Mesendoderm (in vitro differentiated cells): Measurements from ENCODE around the gene HDAC5.

Source experiments
- DNase-seq: peaks from one replicate; pipeline ENCODE4 v3.0.0; 2013
- H2AK5ac ChIP-seq: 2 replicates; pipeline ENCODE4 v1.6.1; 2013; ENCODE audit warnings: low read length, inconsistent platforms
- H2BK120ac ChIP-seq: 2 replicates; pipeline ENCODE4 v1.6.1; 2013; ENCODE audit warnings: low read depth, mild to moderate bottlenecking, low read length, moderate library complexity, mixed read lengths
- H2BK15ac ChIP-seq: replicated peaks from 2 replicates; pipeline ENCODE4 v1.6.1; 2013; ENCODE audit warnings: low read depth, mild to moderate bottlenecking, moderate library complexity
- H2BK5ac ChIP-seq: 2 replicates; pipeline ENCODE4 v1.6.1; 2013; ENCODE audit warnings: low read length, inconsistent platforms
- H3K18ac ChIP-seq: 2 replicates; pipeline ENCODE4 v1.6.1; 2013; ENCODE audit warnings: mild to moderate bottlenecking, low read length, mixed read lengths
- H3K23ac ChIP-seq: one replicate; pipeline ENCODE4 v1.6.1; 2013; ENCODE audit warnings: low read length
- H3K27ac ChIP-seq: 2 replicates; pipeline ENCODE4 v1.5.1; 2013; ENCODE audit warnings: low read depth, mild to moderate bottlenecking, inconsistent platforms, low read length, moderate library complexity
- H3K27me3 ChIP-seq: 2 replicates; pipeline ENCODE4 v1.6.1; 2013; ENCODE audit warnings: low read length, control low read depth, mild to moderate bottlenecking, inconsistent platforms; ENCODE audit not compliant: insufficient read depth, poor library complexity
- H3K36me3 ChIP-seq: 2 replicates; pipeline ENCODE4 v1.6.1; 2013; ENCODE audit warnings: low read length, inconsistent platforms; ENCODE audit not compliant: control insufficient read depth, insufficient read depth
- H3K4ac ChIP-seq: one replicate; pipeline ENCODE4 v1.6.1; 2013; ENCODE audit warnings: low read depth, mild to moderate bottlenecking, low read length, moderate library complexity
- H3K4me1 ChIP-seq: 2 replicates; pipeline ENCODE4 v1.6.1; 2013; ENCODE audit warnings: low read depth, low read length, inconsistent platforms; ENCODE audit not compliant: control insufficient read depth
- H3K4me2 ChIP-seq: 2 replicates; pipeline ENCODE4 v1.6.1; 2013; ENCODE audit warnings: low read length
- H3K4me3 ChIP-seq: 2 replicates; pipeline ENCODE4 v1.5.1; 2013; ENCODE audit warnings: mild to moderate bottlenecking, low read length
- H3K56ac ChIP-seq: one replicate; pipeline ENCODE4 v1.6.1; 2013; ENCODE audit warnings: low read length
- H3K79me1 ChIP-seq: 2 replicates; pipeline ENCODE4 v1.6.1; 2013; ENCODE audit warnings: low read length, inconsistent platforms
- H3K79me2 ChIP-seq: 2 replicates; pipeline ENCODE4 v1.6.1; 2013; ENCODE audit warnings: mild to moderate bottlenecking, low read length; ENCODE audit not compliant: control insufficient read depth, insufficient read depth
- H3K9ac ChIP-seq: 2 replicates; pipeline ENCODE4 v1.6.1; 2013; ENCODE audit warnings: low read length, inconsistent platforms
- H4K5ac ChIP-seq: one replicate; pipeline ENCODE4 v1.6.1; 2013; ENCODE audit warnings: low read length
- H4K8ac ChIP-seq: one replicate; pipeline ENCODE4 v1.6.1; 2013; ENCODE audit warnings: low read depth, mild to moderate bottlenecking, control low read depth, low read length, moderate library complexity
- WGBS: extraction: QIAGEN DNeasy Blood & Tissue Kit; methylation state at CpG from one replicate; pipeline ENCODE4 v1.1.7; 2013; ENCODE audit warnings: low lambda C conversion rate, missing lambda C conversion rate; ENCODE audit not compliant: insufficient coverage; ENCODE audit errors: extremely low coverage; 5-methylcytosine and 5-hydroxymethylcytosine counted together

Gene HDAC5

GRCh38 chr17:44074911-44075285 is 48.5 kb downstream of the HDAC5 start:
- H2BK5ac ChIP-seq, result no peak overlapping the region
- H3K79me1 ChIP-seq, result peaks cover 2% of the 10 kb centered on the region
- peaks cover 8% of the 10 kb centered on the region for H3K79me2 ChIP-seq
- H2AK5ac ChIP-seq, result no peak overlapping the region
- H3K56ac ChIP-seq, result no peak overlapping the region
- no peak overlapping the region for H3K27ac ChIP-seq
- H2BK15ac ChIP-seq, result no peak overlapping the region
- no peak overlapping the region for H3K4me2 ChIP-seq
- H3K9ac ChIP-seq, result no peak overlapping the region
- H3K4ac ChIP-seq, result no peak overlapping the region
- H3K4me3 ChIP-seq, result no peak overlapping the region
- H3K18ac ChIP-seq, result no peak overlapping the region
- DNase-seq, result no peak
- H4K5ac ChIP-seq, result no peak overlapping the region
- peaks cover 5% of the 10 kb centered on the region for H3K36me3 ChIP-seq
- peaks cover 2% of the 10 kb centered on the region for H3K4me1 ChIP-seq
- H3K23ac ChIP-seq, result no peak overlapping the region
- H4K8ac ChIP-seq, result no peak overlapping the region
- no peaks in the 10 kb centered on the region for H3K27me3 ChIP-seq
- no CpG with 5 or more reads among the region's 9 CpGs for WGBS
- no peak overlapping the region for H2BK120ac ChIP-seq

- H2BK120ac ChIP-seq, result no peak overlapping the region
- H4K5ac ChIP-seq, result no peak overlapping the region
- no peaks in the 10 kb centered on the region for H3K27me3 ChIP-seq
- no peak overlapping the region for H3K4me3 ChIP-seq
- no peak overlapping the region for H2AK5ac ChIP-seq
- no CpG with 5 or more reads among the region's 9 CpGs for WGBS
- no peak overlapping the region for H2BK5ac ChIP-seq
- H3K18ac ChIP-seq, result no peak overlapping the region
- no peak overlapping the region for H4K8ac ChIP-seq
- H3K27ac ChIP-seq, result no peak overlapping the region
- no peak overlapping the region for H3K9ac ChIP-seq
- H3K4me2 ChIP-seq, result no peak overlapping the region
- peaks cover 5% of the 10 kb centered on the region for H3K36me3 ChIP-seq
- H3K56ac ChIP-seq, result no peak overlapping the region
- peaks cover 2% of the 10 kb centered on the region for H3K4me1 ChIP-seq
- H3K79me1 ChIP-seq, result peaks cover 2% of the 10 kb centered on the region
- H3K79me2 ChIP-seq, result peaks cover 8% of the 10 kb centered on the region
- H2BK15ac ChIP-seq, result no peak overlapping the region
- H3K4ac ChIP-seq, result no peak overlapping the region
- no peak for DNase-seq
- no peak overlapping the region for H3K23ac ChIP-seq
These were observed 49.1 kb downstream of the HDAC5 start for GRCh38 chr17:44074231-44074910.

GRCh38 chr17:44071772-44072171 is 51.7 kb downstream of the HDAC5 start:
- Histone ChIP-seq H3K4ac (no peak overlapping the region), H3K4me2 (peak overlapping the region; percentile 44), H2BK15ac (no peak overlapping the region), H3K56ac (peak overlapping the region; percentile 83), H3K4me1 (peaks cover 2% of the 10 kb centered on the region), H3K23ac (no peak overlapping the region), H3K27ac (no peak overlapping the region), H4K5ac (no peak overlapping the region), H2AK5ac (no peak overlapping the region), H3K36me3 (peaks cover 3% of the 10 kb centered on the region), H4K8ac (no peak overlapping the region), H3K27me3 (no peaks in the 10 kb centered on the region), H3K79me2 (peaks cover 8% of the 10 kb centered on the region), H3K9ac (peak overlapping the region; percentile 66), H3K18ac (no peak overlapping the region), H3K4me3 (no peak overlapping the region), H3K79me1 (peaks cover 2% of the 10 kb centered on the region), H2BK5ac (no peak overlapping the region), H2BK120ac (no peak overlapping the region)
- WGBS, result no CpG with 5 or more reads among the region's 2 CpGs
- peak; percentile 64 for DNase-seq

GRCh38 chr17:44071198-44071520 is 52.3 kb downstream of the HDAC5 start:
- Histone ChIP-seq H2AK5ac (no peak overlapping the region), H3K27me3 (no peaks in the 10 kb centered on the region), H2BK120ac (no peak overlapping the region), H4K8ac (no peak overlapping the region), H3K18ac (peak overlapping the region; percentile 2), H3K4me2 (peak overlapping the region; percentile 23), H4K5ac (no peak overlapping the region), H3K4me1 (peaks cover 2% of the 10 kb centered on the region), H3K27ac (peak overlapping the region; percentile 82), H3K56ac (peak overlapping the region; percentile 97), H3K36me3 (no peaks in the 10 kb centered on the region), H2BK15ac (no peak overlapping the region), H3K79me2 (peaks cover 10% of the 10 kb centered on the region), H2BK5ac (no peak overlapping the region), H3K79me1 (peaks cover 2% of the 10 kb centered on the region), H3K9ac (peak overlapping the region; percentile 90), H3K23ac (no peak overlapping the region), H3K4ac (peak overlapping the region; percentile 20), H3K4me3 (peak overlapping the region; percentile 60)
- WGBS, result no CpG with 5 or more reads among the region's 3 CpGs
- no peak for DNase-seq

GRCh38 chr17:44070455-44071197 is 52.8 kb downstream of the HDAC5 start, which contains the start of gene G6PC3:
G6PC3 (plus strand) TSS chr17:44070735; CDS start chr17:44070966, 231 bp downstream.
- peak within 1 kb of the TSS; percentile 97 for H3K56ac ChIP-seq
- H2AK5ac ChIP-seq, result no peak within 1 kb of the TSS
- H3K79me2 ChIP-seq, result peaks cover 15% of the 10 kb centered on the region
- H4K8ac ChIP-seq, result no peak within 1 kb of the TSS
- peak; percentile 100 for DNase-seq
- H3K18ac ChIP-seq, result peak within 1 kb of the TSS; percentile 81
- peak within 1 kb of the TSS; percentile 70 for H2BK5ac ChIP-seq
- H3K4me3 ChIP-seq, result peak within 1 kb of the TSS; percentile 60
- no peak within 1 kb of the TSS for H4K5ac ChIP-seq
- H3K79me1 ChIP-seq, result peaks cover 2% of the 10 kb centered on the region
- peak within 1 kb of the TSS; percentile 25 for H3K23ac ChIP-seq
- H3K27ac ChIP-seq, result peak within 1 kb of the TSS; percentile 87
- H3K9ac ChIP-seq, result peak within 1 kb of the TSS; percentile 90
- WGBS, result no CpG with 5 or more reads among the region's 53 CpGs
- H2BK120ac ChIP-seq, result peak within 1 kb of the TSS; percentile 79
- H3K27me3 ChIP-seq, result no peaks in the 10 kb centered on the region
- H2BK15ac ChIP-seq, result no peak within 1 kb of the TSS
- H3K4me1 ChIP-seq, result peaks cover 2% of the 10 kb centered on the region
- no peaks in the 10 kb centered on the region for H3K36me3 ChIP-seq
- peak within 1 kb of the TSS; percentile 44 for H3K4me2 ChIP-seq
- peak within 1 kb of the TSS; percentile 20 for H3K4ac ChIP-seq
